ENCODE measurements around the gene SDR39U1.
"Not testable (repeated sequence)": the region's sequence is repeated elsewhere in the genome, so short reads cannot be mapped to it uniquely, and the experiment has no call there.

The SDR39U1 gene, protein sequence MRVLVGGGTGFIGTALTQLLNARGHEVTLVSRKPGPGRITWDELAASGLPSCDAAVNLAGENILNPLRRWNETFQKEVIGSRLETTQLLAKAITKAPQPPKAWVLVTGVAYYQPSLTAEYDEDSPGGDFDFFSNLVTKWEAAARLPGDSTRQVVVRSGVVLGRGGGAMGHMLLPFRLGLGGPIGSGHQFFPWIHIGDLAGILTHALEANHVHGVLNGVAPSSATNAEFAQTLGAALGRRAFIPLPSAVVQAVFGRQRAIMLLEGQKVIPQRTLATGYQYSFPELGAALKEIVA

DNA sequence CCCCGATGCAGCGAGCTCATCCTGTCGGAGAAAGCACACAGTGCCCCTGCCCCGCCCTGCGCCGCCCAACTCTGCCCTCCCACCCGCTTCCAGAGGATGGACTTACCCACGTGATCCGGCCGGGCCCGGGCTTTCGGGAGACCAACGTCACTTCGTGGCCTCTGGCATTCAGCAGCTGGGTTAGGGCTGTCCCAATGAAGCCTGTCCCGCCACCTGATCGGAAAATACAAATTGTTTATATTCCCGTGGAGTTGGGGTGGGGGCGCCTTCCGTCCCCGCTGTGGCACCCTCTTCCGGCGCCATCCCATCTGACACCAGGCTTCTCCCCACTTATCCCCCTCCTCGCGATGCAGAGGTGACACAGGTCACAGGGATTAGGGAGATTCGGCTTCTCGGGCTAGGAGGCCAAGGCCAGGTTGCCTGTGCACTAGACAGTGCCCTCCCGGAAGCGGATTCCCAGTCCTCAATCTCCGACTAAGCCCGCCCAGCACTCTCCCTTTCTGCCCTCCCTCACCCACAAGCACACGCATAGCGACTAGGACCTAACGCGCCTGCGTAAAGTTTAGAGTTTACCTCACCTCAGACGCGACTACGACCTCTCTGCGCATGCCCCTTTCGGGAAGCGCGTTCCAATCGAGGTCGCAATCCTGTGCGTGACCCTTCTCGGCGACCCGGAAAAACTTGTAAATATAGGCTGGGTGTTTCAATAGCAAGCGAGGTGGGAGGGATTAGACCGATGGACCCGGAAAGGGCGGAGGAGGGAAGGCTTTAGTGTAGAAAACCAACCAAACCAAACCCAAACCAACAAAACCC lies at the start of gene SDR39U1:
TSS of gene SDR39U1 (minus strand) at position 537 of the 813 bp plus-strand sequence. CDS start at position 530, 7 bp downstream.
- Histone ChIP-seq H3K36me3 (replicated peaks; ENCODE audit: low read depth, low read length) (peaks cover 34% of the 10 kb centered on the region), H3K79me2 (ENCODE audit: low read length) (peaks cover 27% of the 10 kb centered on the region), H3K9ac (ENCODE audit: low read length) (peak within 1 kb of the TSS; percentile 99), H3K4me2 (ENCODE audit: low read length) (peak within 1 kb of the TSS; percentile 98), H3K9me3 (ENCODE audit: insufficient read depth, low read length) (no peaks in the 10 kb centered on the region), H2AFZ (ENCODE audit: low read depth, low read length) (peak within 1 kb of the TSS; percentile 79), H3K27ac (ENCODE audit: low read length) (peak within 1 kb of the TSS; percentile 85), H4K20me1 (ENCODE audit: insufficient read depth, low read length) (no peaks in the 10 kb centered on the region), H3K4me1 (ENCODE audit: low read length) (peaks cover 12% of the 10 kb centered on the region), H3K4me3 (ENCODE audit: low read length) (peak within 1 kb of the TSS; percentile 95), H3K27me3 (ENCODE audit: low read depth, low read length) (no peaks in the 10 kb centered on the region)
- no peak for TF ChIP-seq EZH2phosphoT487 (IDR thresholded peaks at IDR 0.05; ENCODE audit: low read depth)
- TF ChIP-seq CTCF (IDR thresholded peaks at IDR 0.05; ENCODE audit: low read depth, low read length) = no peak; the same call in 1 of the 2 replicates

- not testable (repeated sequence) for H3K4me2 ChIP-seq (ENCODE audit: low read length); H3K4me1 ChIP-seq (ENCODE audit: low read length)
These were observed 49.2 kb upstream of the SDR39U1 start for GRCh38 chr14:24491586-24492408.

GRCh38 chr14:24483604-24484252 lies 41.2 kb upstream of the SDR39U1 start:
- H3K9me3 ChIP-seq (ENCODE audit: insufficient read depth, low read length) = no peaks in the 10 kb centered on the region
- H4K20me1 ChIP-seq (ENCODE audit: insufficient read depth, low read length) = no peaks in the 10 kb centered on the region
- H2AFZ ChIP-seq (ENCODE audit: low read depth, low read length) = no peak overlapping the region
- H3K79me2 ChIP-seq (ENCODE audit: low read length) = no peaks in the 10 kb centered on the region
- H3K4me3 ChIP-seq (ENCODE audit: low read length) = no peak overlapping the region
- no peaks in the 10 kb centered on the region for H3K27me3 ChIP-seq (ENCODE audit: low read depth, low read length)
- H3K36me3 ChIP-seq (replicated peaks; ENCODE audit: low read depth, low read length) = no peaks in the 10 kb centered on the region
- no peak for TF ChIP-seq CTCF (IDR thresholded peaks at IDR 0.05; ENCODE audit: low read depth, low read length)
- no peak for TF ChIP-seq EZH2phosphoT487 (IDR thresholded peaks at IDR 0.05; ENCODE audit: low read depth)
- H3K9ac ChIP-seq (ENCODE audit: low read length) = no peak overlapping the region
- no peak overlapping the region for H3K27ac ChIP-seq (ENCODE audit: low read length)
- H3K4me1 ChIP-seq (ENCODE audit: low read length) = peaks cover 5% of the 10 kb centered on the region; the same call in 1 of the 2 replicates
- no peak overlapping the region for H3K4me2 ChIP-seq (ENCODE audit: low read length)

More at GRCh38 chr14:24491586-24492408, 49.2 kb upstream of the SDR39U1 start:
- H4K20me1 ChIP-seq (ENCODE audit: insufficient read depth, low read length); H3K9me3 ChIP-seq (ENCODE audit: insufficient read depth, low read length); H3K27me3 ChIP-seq (ENCODE audit: low read depth, low read length); H3K36me3 ChIP-seq (replicated peaks; ENCODE audit: low read depth, low read length); H3K79me2 ChIP-seq (ENCODE audit: low read length); H3K27ac ChIP-seq (ENCODE audit: low read length); H3K9ac ChIP-seq (ENCODE audit: low read length); H2AFZ ChIP-seq (ENCODE audit: low read depth, low read length); H3K4me3 ChIP-seq (ENCODE audit: low read length): not testable (repeated sequence)

DNA sequence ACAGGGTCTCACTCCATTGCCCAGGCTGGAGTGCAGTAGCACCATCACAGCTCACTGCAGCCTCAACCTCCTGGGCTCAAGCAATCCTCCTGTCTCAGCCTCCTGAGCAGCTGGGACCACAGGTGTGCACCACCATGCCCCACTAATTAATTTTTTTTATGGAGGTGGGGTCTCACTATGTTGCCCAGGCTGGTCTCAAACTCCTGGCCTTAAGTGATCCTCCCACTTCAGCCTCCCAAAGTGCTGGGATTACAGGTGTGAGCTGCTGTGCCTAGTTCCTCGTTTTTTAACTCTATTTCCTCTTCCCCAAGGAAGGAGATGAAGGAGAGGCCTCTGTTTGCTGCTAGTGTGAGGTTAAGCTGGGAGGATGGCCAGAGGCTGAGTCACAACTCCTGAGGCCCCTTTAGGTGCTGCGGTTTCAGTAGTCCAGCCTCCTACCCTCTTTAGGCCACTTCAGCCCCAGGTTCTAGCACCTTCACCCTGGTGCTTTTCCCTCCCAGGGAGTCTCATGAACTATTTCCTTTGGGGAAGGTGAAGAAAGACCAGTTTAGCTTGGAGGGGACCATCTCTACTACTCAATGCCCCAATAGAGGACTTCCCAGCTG lies 40.2 kb upstream of the SDR39U1 start:
- H3K4me1 ChIP-seq (ENCODE audit: low read length); H3K36me3 ChIP-seq (replicated peaks; ENCODE audit: low read depth, low read length); H4K20me1 ChIP-seq (ENCODE audit: insufficient read depth, low read length); H3K27me3 ChIP-seq (ENCODE audit: low read depth, low read length); H3K9ac ChIP-seq (ENCODE audit: low read length); H3K27ac ChIP-seq (ENCODE audit: low read length); H3K79me2 ChIP-seq (ENCODE audit: low read length); H3K9me3 ChIP-seq (ENCODE audit: insufficient read depth, low read length); H2AFZ ChIP-seq (ENCODE audit: low read depth, low read length); H3K4me2 ChIP-seq (ENCODE audit: low read length); H3K4me3 ChIP-seq (ENCODE audit: low read length): not testable (repeated sequence)
